ENCODE results near the gene MMP10. TPM values are rescaled to one million over a fixed set of nuclear protein-coding genes. Genes with fewer than 3 reads are reported as not detected.
"Not testable (repeated sequence)": the region's sequence is repeated elsewhere in the genome, so short reads cannot be mapped to it uniquely, and the experiment has no call there.

MMP10 gene
- total RNA-seq, 1 donor from 2014 or later, result 10.1 TPM

GRCh38 chr11:102783720-102784119 is 3.3 kb upstream of the MMP10 start:
- DNase-seq (ENCODE audit: low read depth in 2 of 2), result no peak

GRCh38 chr11:102783016-102783415 is 2.6 kb upstream of the MMP10 start:
- DNase-seq (ENCODE audit: low read depth in 2 of 2), result no peak

- no peak for DNase-seq (ENCODE audit: low read depth in 2 of 2)
These were observed 1.2 kb upstream of the MMP10 start for GRCh38 chr11:102781676-102782075.

GRCh38 chr11:102776454-102776853 is 4.0 kb downstream of the MMP10 start:
- no peak for DNase-seq (ENCODE audit: low read depth in 2 of 2)

- no peak for DNase-seq (ENCODE audit: low read depth in 2 of 2)
These were observed 7.0 kb downstream of the MMP10 start for GRCh38 chr11:102773386-102773785.

- peak; percentile 22 to 60 for DNase-seq (ENCODE audit: low read depth in 2 of 2)
These were observed 9.1 kb downstream of the MMP10 start for GRCh38 chr11:102771351-102771750.

GRCh38 chr11:102770191-102770590 is 10.2 kb downstream of the MMP10 start:
- DNase-seq (ENCODE audit: low read depth in 2 of 2), result no peak

- DNase-seq (ENCODE audit: low read depth in 2 of 2), result no peak
These were observed 12.6 kb downstream of the MMP10 start for GRCh38 chr11:102767800-102768199.

GRCh38 chr11:102763440-102763839 is 17.0 kb downstream of the MMP10 start:
- peak in 1 of 2 donors; percentile 35 for DNase-seq (ENCODE audit: low read depth in 2 of 2)

GRCh38 chr11:102762361-102762767 is 18.1 kb downstream of the MMP10 start:
- DNase-seq (ENCODE audit: low read depth in 2 of 2), result peak in 1 of 2 donors; percentile 52

GRCh38 chr11:102761646-102762238 is 18.7 kb downstream of the MMP10 start:
- DNase-seq (ENCODE audit: low read depth in 2 of 2), result peak in 1 of 2 donors; percentile 38

GRCh38 chr11:102760344-102761035 is 19.9 kb downstream of the MMP10 start:
- peak; percentile 70 to 96 for DNase-seq (ENCODE audit: low read depth in 2 of 2)

- peak; percentile 75 to 92 for DNase-seq (ENCODE audit: low read depth in 2 of 2)
These were observed 22.4 kb downstream of the MMP10 start for GRCh38 chr11:102757823-102758549.

- no peak for DNase-seq (ENCODE audit: low read depth in 2 of 2)
These were observed 27.2 kb downstream of the MMP10 start for GRCh38 chr11:102753267-102753666.

GRCh38 chr11:102751673-102752072 is 28.8 kb downstream of the MMP10 start:
- DNase-seq (ENCODE audit: low read depth in 2 of 2), result no peak

GRCh38 chr11:102749101-102749722 is 31.2 kb downstream of the MMP10 start:
- DNase-seq (ENCODE audit: low read depth in 2 of 2), result no peak

GRCh38 chr11:102746746-102747578 is 33.5 kb downstream of the MMP10 start:
- DNase-seq (ENCODE audit: low read depth in 2 of 2), result not testable (repeated sequence)

- no peak for DNase-seq (ENCODE audit: low read depth in 2 of 2)
These were observed 45.8 kb downstream of the MMP10 start for GRCh38 chr11:102734650-102735049.

- peak; percentile 57 to 85 for DNase-seq (ENCODE audit: low read depth in 2 of 2)
These were observed 47.1 kb downstream of the MMP10 start for GRCh38 chr11:102733232-102733875.

GRCh38 chr11:102730944-102731343 is 49.5 kb downstream of the MMP10 start:
- DNase-seq (ENCODE audit: low read depth in 2 of 2), result not testable (repeated sequence)
